Sigmoid colon (tissue), 4 donors: Measurements from ENCODE around the gene AHCY.

Experiments used
- CTCF ChIP-seq, 4 experiments: fragments of 450-650 bp in 3 of 4; fragments of 200-600 bp in 1 of 4; IDR thresholded peaks; one replicate each; pipeline ENCODE4 v1.5.1; 2016 to 2019; ENCODE audit warnings: antibody characterized with exemption in 4 of 4, mild to moderate bottlenecking in 3 of 4, moderate library complexity in 2 of 4
- EP300 ChIP-seq, 4 donors: sonication (generic); formaldehyde crosslinking; IDR thresholded peaks; one replicate each; pipeline ENCODE4 v1.6.1; 2017; ENCODE audit warnings: antibody characterized with exemption in 4 of 4
- POLR2A ChIP-seq, 2 donors: fragments of 450-650 bp; IDR thresholded peaks; one replicate each; pipeline ENCODE4 v1.6.1; 2016; ENCODE audit warnings: antibody characterized with exemption in 2 of 2, mild to moderate bottlenecking in 2 of 2, moderate library complexity in 2 of 2
- POLR2AphosphoS5 ChIP-seq, 4 donors: sonication (generic); formaldehyde crosslinking; IDR thresholded peaks; one replicate each; pipeline ENCODE4 v1.6.1; 2017; ENCODE audit warnings: antibody characterized with exemption in 4 of 4

- TF ChIP-seq CTCF (IDR thresholded peaks at IDR 0.05) (no peak), POLR2A (IDR thresholded peaks at IDR 0.05) (no peak), POLR2AphosphoS5 (IDR thresholded peaks at IDR 0.05) (no peak), EP300 (IDR thresholded peaks at IDR 0.05) (no peak)
These were observed 34.4 kb upstream of the AHCY start for GRCh38 chr20:34337544-34337943.
